Activated CD8-positive, alpha-beta T cell treated with anti-CD3 and anti-CD28 coated beads, Interleukin-2, amount 10 ng/mL, durations not matched to agents 7 days and 5 days (primary cell): ENCODE results near the gene CACNB2. TPM values are rescaled to one million over a fixed set of nuclear protein-coding genes. Genes with fewer than 3 reads are reported as not detected.

Source experiments
- ATAC-seq: fragments of 150-1000 bp; cut with Tn5 transposase; one replicate; pipeline ENCODE4 v1.10.0; 2021; ENCODE audit warnings: moderate library complexity
- CTCF ChIA-PET: fragments of 350-600 bp; sonication (Branson Sonifier 250); formaldehyde crosslinking; loops from one replicate; lab custom pipeline; 2021; ENCODE audit warnings: antibody characterized with exemption; lab: Charles Lee
- POLR2A ChIA-PET: fragments of 350-600 bp; sonication (Branson Sonifier 250); formaldehyde crosslinking; loops from one replicate; lab custom pipeline; 2021; ENCODE audit warnings: antibody characterized with exemption; lab: Charles Lee
- DNase-seq: peaks from one replicate; pipeline ENCODE4 v3.0.0-alpha.2; 2020
- H3K27ac Mint-ChIP-seq: one replicate; pipeline ENCODE4 v1.8.0; 2021; ENCODE audit warnings: mild to moderate bottlenecking, mixed read lengths
- H3K27me3 Mint-ChIP-seq: one replicate; pipeline ENCODE4 v1.8.0; 2021; ENCODE audit warnings: low read depth, mixed read lengths
- H3K36me3 Mint-ChIP-seq: one replicate; pipeline ENCODE4 v1.8.0; 2021; ENCODE audit warnings: low read depth, mixed read lengths
- H3K4me1 Mint-ChIP-seq: one replicate; pipeline ENCODE4 v1.8.0; 2021; ENCODE audit warnings: low read depth, mixed read lengths
- H3K4me3 Mint-ChIP-seq: one replicate; pipeline ENCODE4 v1.8.0; 2021; ENCODE audit warnings: mild to moderate bottlenecking, mixed read lengths
- H3K9me3 Mint-ChIP-seq: one replicate; pipeline ENCODE4 v1.8.0; 2022; ENCODE audit warnings: mixed read lengths; ENCODE audit not compliant: insufficient read depth
- total RNA-seq, 2 experiments: library from RNA; stranded (reverse); gene quantifications; one replicate each; pipeline ENCODE4 v1.2.3, GENCODE V29; 2021

Gene CACNB2
- total RNA-seq, 2 experiments from 2014 or later: not detected

DNA sequence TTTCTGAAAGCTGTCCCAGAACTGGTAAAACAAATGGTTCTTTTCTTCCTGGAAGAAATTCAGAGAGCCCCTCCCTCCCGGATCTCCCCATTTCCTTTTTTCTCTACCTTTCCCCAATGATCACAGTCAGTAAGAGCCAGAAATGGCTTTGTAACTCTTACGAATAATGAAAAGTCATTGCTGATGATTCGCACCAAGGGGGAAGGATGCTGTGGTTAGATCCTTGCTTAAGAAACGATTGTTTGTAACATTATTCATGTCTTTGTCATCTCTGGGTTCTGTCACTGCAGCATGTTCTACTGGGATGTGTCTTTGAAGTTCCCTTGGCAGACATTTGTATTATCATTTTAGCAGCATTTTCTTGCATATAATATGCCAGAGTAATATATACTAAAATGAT is 138.9 kb downstream of the CACNB2 start:
- ChIA-PET POLR2A (no interaction called here), CTCF (no interaction called here)
- Mint-ChIP-seq H3K4me3 (no peak overlapping the region), H3K27ac (no peak overlapping the region), H3K4me1 (no peaks in the 10 kb centered on the region), H3K9me3 (no peaks in the 10 kb centered on the region), H3K36me3 (no peaks in the 10 kb centered on the region), H3K27me3 (no peaks in the 10 kb centered on the region)
- DNase-seq (no peak), ATAC-seq (no peak)

DNA sequence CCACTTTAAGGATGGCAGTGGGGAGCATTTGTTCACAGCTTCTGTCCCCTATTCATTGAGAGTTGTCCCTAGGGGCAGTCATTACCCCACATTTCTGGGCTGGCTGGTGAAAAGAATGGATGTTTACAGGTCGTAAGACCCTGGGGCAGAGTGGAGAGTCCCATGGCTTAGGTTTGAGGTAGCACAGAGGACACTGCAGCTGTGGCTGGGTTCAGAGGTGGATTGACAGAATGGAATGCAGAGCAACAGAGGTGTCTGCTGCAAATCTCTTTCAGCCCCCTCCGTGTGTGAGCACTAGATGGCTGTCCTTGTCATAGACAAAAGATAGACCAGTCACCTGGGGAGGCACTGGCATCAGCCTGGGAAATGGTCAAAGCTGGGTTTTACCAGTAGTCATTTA is 141.9 kb downstream of the CACNB2 start:
- DNase-seq (no peak), ATAC-seq (no peak)
- Mint-ChIP-seq H3K27ac (no peak overlapping the region), H3K4me3 (no peak overlapping the region), H3K27me3 (no peaks in the 10 kb centered on the region), H3K36me3 (no peaks in the 10 kb centered on the region), H3K9me3 (no peaks in the 10 kb centered on the region), H3K4me1 (no peaks in the 10 kb centered on the region)
- ChIA-PET CTCF (no interaction called here), POLR2A (no interaction called here)

DNA sequence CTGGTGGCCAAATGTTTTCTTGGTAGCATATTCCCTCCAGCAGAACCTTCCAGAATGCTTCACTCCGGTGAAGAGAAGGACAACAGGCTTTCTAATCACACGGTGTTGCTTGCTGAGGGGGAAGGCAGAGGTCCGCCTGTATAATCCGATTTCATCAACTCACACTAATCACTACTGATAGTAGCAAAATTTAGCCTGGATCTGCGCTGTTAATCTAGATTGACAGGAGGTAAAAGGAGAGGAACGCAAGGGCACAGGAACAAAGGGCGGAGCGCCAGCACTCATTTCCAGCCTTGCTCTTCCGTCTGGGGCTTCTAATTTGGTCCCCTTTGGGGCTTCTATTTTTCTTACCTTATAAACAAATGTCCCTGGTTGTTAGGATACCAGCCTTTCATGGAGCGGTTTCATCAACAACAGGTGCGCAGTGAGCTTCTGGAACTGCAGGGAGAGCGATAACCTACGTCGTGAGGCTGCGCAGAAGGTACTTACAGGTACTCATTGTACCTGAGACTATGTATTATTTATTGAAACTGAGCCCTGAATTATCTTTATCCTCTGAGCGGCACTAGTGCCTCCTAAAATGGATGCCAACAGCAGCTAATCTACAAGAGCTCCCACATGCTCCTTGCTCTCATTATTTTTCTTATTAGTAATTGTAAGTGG is 150.6 kb downstream of the CACNB2 start:
- no peaks in the 10 kb centered on the region for H3K36me3 Mint-ChIP-seq
- DNase-seq (no peak), ATAC-seq (no peak)
- ChIA-PET CTCF (no interaction called here), POLR2A (no interaction called here)
- no peaks in the 10 kb centered on the region for H3K27me3 Mint-ChIP-seq
- no peaks in the 10 kb centered on the region for H3K4me1 Mint-ChIP-seq
- H3K4me3 Mint-ChIP-seq: no peak overlapping the region
- H3K27ac Mint-ChIP-seq: no peak overlapping the region
- no peaks in the 10 kb centered on the region for H3K9me3 Mint-ChIP-seq

DNA sequence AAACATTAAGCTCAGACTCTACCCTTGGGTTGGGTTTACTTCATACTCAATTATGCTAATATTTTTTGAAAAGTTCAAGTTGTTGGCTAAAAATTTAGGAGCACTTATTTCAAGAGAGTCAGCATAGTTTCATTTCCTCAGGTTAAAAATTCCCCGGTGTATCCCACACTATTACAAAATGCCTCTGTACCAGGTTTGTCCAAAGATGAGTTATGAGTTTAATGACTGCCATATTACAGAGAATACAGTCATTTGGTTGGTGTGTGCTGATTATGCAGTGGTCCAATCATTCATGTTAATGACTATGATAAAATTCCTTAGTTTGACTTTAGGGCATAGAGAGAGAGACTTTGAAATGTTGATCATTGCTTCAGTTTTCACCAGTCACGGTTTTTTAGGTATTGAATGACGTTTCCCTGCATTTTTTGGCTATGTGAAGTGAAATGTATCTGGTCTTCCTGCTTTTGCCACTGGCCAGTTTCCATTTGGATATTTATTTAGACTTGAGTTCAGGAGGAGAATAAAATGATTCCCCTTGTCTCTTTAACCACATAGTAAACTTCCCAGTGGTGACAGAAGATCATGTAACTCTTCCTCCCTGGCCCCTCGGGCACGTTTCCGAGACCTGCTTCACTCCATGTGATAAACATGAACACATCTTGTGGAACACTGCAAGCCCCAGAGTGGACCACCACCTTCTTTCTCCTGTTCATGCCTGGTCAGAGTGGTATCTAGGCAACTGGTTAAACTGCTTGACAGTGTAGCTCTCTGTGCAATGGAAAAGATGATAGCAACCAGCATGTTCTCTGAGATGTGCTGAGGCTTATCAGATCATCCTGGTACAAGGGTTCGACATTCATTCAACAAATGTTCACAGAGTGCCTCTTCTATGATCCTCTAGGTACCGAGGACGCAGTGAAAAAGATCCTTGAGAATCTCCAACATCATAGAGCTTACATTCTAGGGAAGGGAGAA is 153.6 kb downstream of the CACNB2 start:
- Mint-ChIP-seq H3K4me3 (no peak overlapping the region), H3K4me1 (no peaks in the 10 kb centered on the region), H3K36me3 (no peaks in the 10 kb centered on the region), H3K9me3 (no peaks in the 10 kb centered on the region), H3K27me3 (no peaks in the 10 kb centered on the region), H3K27ac (no peak overlapping the region)
- DNase-seq (no peak), ATAC-seq (no peak)
- ChIA-PET CTCF (no interaction called here), POLR2A (no interaction called here)

DNA sequence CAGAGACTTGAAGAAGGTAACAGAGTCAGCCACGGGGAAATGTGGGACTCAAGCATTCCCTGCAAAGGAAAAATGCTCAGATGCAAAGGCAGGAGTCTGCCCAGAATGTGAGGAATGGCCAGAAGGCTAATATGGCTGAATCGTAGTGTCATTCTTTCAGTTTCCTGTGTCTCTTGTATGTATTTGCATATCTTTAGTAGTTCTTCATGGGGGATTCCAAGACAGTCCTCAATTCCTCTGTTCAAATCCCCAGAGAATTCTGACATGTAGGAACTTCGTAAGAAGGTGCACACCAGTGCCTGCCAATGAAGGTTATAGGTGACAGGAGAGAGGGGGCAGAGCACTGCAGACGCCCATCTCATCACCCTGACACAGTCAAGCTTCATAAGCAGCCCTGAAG is 154.4 kb downstream of the CACNB2 start:
- POLR2A ChIA-PET: no interaction called here
- no peak for ATAC-seq
- Mint-ChIP-seq H3K27me3 (no peaks in the 10 kb centered on the region), H3K4me3 (no peak overlapping the region), H3K27ac (no peak overlapping the region), H3K4me1 (no peaks in the 10 kb centered on the region), H3K9me3 (no peaks in the 10 kb centered on the region), H3K36me3 (no peaks in the 10 kb centered on the region)
- CTCF ChIA-PET: no interaction called here
- no peak for DNase-seq

DNA sequence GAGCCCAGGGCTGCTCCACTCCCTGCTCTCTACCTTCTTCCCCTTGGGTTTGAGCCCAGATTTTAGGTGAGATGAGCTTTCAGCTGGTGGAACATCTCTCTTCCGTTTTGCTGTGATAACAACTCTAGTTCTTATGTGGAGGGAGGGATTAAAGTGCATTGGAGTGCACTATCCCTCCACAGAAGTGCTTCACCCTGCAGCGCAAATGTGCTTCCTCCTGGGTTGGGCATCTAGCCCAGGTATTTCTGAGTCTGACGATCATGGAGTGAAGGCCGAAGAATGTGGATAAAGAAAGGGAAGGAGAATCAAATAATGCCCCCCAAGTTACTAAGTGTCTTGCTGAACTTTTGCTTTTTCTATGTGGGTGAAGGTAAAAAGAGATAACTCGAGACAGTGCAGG is 157.4 kb downstream of the CACNB2 start:
- H3K4me1 Mint-ChIP-seq: no peaks in the 10 kb centered on the region
- H3K27me3 Mint-ChIP-seq: no peaks in the 10 kb centered on the region
- no peaks in the 10 kb centered on the region for H3K9me3 Mint-ChIP-seq
- DNase-seq: no peak
- no peaks in the 10 kb centered on the region for H3K36me3 Mint-ChIP-seq
- no peak for ATAC-seq
- H3K4me3 Mint-ChIP-seq: no peak overlapping the region
- CTCF ChIA-PET: no interaction called here
- POLR2A ChIA-PET: no interaction called here
- H3K27ac Mint-ChIP-seq: no peak overlapping the region

DNA sequence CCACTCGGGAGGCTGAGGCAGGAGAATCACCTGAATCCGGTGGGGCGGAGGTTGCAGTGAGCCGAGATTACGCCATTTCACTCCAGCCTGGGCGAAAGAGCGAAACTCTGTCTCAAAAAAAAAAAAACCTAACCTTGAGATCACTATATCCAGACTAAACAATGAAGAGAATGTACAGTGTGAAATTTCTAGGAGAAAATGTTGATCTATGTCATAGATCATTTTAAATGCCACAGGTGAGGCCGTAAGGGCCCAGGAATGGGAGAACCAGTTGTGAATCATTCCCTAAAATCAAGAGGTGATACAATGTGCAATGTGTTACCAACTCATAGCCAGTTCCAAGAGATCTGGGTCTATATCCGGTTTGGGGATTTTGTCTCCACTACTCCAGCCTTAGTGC is 158.0 kb downstream of the CACNB2 start:
- no peak for ATAC-seq
- H3K4me1 Mint-ChIP-seq: no peaks in the 10 kb centered on the region
- no peaks in the 10 kb centered on the region for H3K36me3 Mint-ChIP-seq
- no peak for DNase-seq
- H3K4me3 Mint-ChIP-seq: no peak overlapping the region
- CTCF ChIA-PET: no interaction called here
- no peaks in the 10 kb centered on the region for H3K9me3 Mint-ChIP-seq
- no peak overlapping the region for H3K27ac Mint-ChIP-seq
- no peaks in the 10 kb centered on the region for H3K27me3 Mint-ChIP-seq
- POLR2A ChIA-PET: no interaction called here

DNA sequence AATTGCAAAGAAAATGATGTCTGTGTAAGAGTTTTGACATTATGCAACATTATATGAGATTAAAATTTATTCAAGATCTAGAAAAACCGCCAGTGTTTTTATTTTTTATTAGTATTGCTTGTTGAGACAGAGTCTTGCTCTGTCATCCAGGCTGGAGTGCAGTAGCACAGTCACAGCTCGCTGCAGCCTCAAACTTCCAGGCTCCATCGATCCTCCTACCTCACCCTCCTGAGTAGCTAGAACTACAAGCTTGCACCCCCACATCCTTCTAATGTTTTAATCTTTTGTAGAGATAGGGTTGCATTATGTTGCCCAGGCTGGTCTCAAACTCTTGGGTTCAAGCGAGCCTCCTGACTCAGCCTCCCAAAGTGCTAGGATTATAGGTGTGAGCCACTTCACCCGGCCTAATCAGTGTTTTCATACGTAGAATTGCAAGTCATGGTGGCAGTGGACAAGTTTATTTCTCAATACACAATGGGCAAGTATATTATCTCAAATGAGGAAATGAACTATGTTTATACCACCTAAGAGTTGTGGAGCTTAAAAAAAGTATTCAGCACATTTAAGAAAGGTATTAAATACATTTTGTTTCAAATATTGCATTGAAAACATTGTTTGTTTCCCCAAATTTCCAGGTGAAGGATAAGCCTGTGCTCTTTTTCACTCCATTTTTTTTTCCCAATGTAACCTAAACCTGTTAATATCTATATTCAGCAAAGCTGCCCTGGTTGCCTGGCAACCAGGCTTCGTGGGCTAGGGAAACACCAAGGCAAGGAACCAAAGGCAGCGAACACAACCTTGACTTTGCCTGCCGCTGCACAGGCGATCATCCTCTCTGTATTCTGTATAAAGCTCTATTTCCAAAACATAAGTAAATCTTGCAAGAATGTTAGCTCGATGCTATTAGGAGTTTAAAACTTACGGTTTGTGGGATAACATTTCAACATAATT is 163.9 kb downstream of the CACNB2 start:
- Mint-ChIP-seq H3K9me3 (no peaks in the 10 kb centered on the region), H3K4me3 (no peak overlapping the region)

DNA sequence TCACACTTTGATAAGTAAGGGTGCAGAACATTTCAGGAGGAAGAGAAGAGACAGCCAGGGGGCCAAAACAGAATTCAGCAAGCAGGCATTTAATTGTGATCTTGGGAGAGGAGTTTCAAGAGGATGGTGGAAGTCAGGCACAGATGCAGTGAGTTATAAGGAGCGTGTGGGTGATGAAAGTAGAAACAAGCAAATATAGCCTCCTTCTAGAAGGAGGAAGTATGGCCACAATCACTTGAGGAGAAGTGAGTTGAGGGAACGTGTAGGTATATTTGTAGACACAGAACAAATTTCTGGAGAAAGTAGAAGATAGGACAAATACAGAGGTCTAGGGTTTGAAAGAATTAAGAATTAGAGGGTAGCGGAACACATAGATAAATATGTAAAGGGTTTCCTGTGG is 165.8 kb downstream of the CACNB2 start:
- CTCF ChIA-PET: no interaction called here
- Mint-ChIP-seq H3K36me3 (no peaks in the 10 kb centered on the region), H3K9me3 (no peaks in the 10 kb centered on the region), H3K27me3 (no peaks in the 10 kb centered on the region), H3K4me1 (no peaks in the 10 kb centered on the region), H3K27ac (no peak overlapping the region), H3K4me3 (no peak overlapping the region)
- ATAC-seq (no peak), DNase-seq (no peak)
- POLR2A ChIA-PET: no interaction called here

More for the DNA sequence above, 163.9 kb downstream of the CACNB2 start:
- H3K27ac Mint-ChIP-seq: no peak overlapping the region
- ATAC-seq (no peak), DNase-seq (no peak)
- H3K27me3 Mint-ChIP-seq: no peaks in the 10 kb centered on the region
- CTCF ChIA-PET: no interaction called here
- no peaks in the 10 kb centered on the region for H3K36me3 Mint-ChIP-seq
- POLR2A ChIA-PET: interaction anchor here (0.7 kb wide), 1 partner anchor 97 kb away, joined by 4 read pairs; no protein-coding TSS in a partner anchor
- no peaks in the 10 kb centered on the region for H3K4me1 Mint-ChIP-seq

DNA sequence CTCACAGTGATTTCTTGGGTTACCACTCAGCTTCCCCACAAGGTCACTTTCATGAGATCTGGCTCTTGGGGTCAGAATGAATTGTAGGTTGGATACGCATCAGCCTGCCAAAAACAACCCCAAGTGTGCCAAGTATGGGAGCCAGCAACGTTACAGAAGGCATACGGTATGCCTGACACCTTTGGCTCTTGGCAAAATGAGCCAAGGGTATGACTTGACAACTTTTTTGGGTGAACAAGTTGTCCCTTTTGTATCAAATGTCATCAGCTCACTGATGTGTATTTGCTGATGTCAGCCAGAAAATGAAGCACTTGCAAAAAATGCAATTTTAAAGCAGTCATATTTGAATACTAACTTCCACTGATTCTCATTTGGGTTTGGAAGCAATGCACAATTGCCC is 168.4 kb downstream of the CACNB2 start:
- Mint-ChIP-seq H3K9me3 (no peaks in the 10 kb centered on the region), H3K4me3 (no peak overlapping the region), H3K36me3 (no peaks in the 10 kb centered on the region), H3K27ac (no peak overlapping the region), H3K27me3 (no peaks in the 10 kb centered on the region), H3K4me1 (no peaks in the 10 kb centered on the region)
- no peak for DNase-seq
- ChIA-PET CTCF (interaction anchor here (1.0 kb wide), 1 partner anchor 462 kb away, joined by 3 read pairs; no protein-coding TSS in a partner anchor), POLR2A (no interaction called here)
- no peak for ATAC-seq

DNA sequence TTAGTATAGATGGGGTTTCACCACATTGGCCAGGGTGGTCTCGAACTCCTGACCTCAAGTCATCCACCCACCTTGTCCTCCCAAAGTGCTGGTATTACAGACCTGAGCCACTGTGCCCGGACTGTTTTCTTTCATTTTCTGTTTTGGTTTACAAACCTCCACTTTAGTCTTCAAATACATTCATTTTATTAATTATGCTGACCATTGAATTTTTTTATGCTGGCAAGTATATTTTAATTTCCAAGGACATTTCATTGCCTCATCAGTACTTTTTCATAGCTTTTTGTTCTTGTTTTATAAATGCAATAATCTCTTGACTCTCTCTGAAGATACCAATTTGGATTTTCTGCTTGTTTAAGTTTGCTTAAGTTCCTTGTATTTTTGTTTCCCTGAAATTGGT is 170.5 kb downstream of the CACNB2 start:
- DNase-seq (no peak), ATAC-seq (no peak)
- CTCF ChIA-PET: no interaction called here
- no peak overlapping the region for H3K4me3 Mint-ChIP-seq
- no peaks in the 10 kb centered on the region for H3K9me3 Mint-ChIP-seq
- H3K36me3 Mint-ChIP-seq: no peaks in the 10 kb centered on the region
- H3K27ac Mint-ChIP-seq: no peak overlapping the region
- no peaks in the 10 kb centered on the region for H3K4me1 Mint-ChIP-seq
- POLR2A ChIA-PET: no interaction called here
- no peaks in the 10 kb centered on the region for H3K27me3 Mint-ChIP-seq
